Smooth muscle cell (in vitro differentiated cells): Measurements from ENCODE around the gene COLEC12. TPM values are rescaled to one million over a fixed set of nuclear protein-coding genes. Genes with fewer than 3 reads are reported as not detected.

Experiments
- DNase-seq: peaks from one replicate; lab custom pipeline; 2025; ENCODE audit not compliant: unreplicated experiment; lab: John Stamatoyannopoulos, UW
- H2AFZ ChIP-seq: fragments of 200-600 bp; sonication (generic); 2 replicates; pipeline ENCODE4 v1.6.0; 2016; ENCODE audit warnings: antibody characterized with exemption, low read depth, mild to moderate bottlenecking
- H3F3A ChIP-seq: fragments of 200-600 bp; sonication (generic); 2 replicates; pipeline ENCODE4 v1.6.0; 2017; ENCODE audit warnings: antibody characterized with exemption, low read depth
- H3K27ac ChIP-seq: fragments of 200-600 bp; sonication (generic); 2 replicates; pipeline ENCODE4 v1.5.1; 2016; ENCODE audit warnings: low read depth, mild to moderate bottlenecking
- H3K27me3 ChIP-seq: fragments of 200-600 bp; sonication (generic); 2 replicates; pipeline ENCODE4 v1.6.1; 2016; ENCODE audit warnings: low read depth, mild to moderate bottlenecking
- H3K36me3 ChIP-seq: fragments of 200-600 bp; sonication (generic); 2 replicates; pipeline ENCODE4 v1.5.1; 2016; ENCODE audit warnings: low read depth
- H3K4me1 ChIP-seq: fragments of 200-600 bp; sonication (generic); 2 replicates; pipeline ENCODE4 v1.5.1; 2016; ENCODE audit warnings: low read depth
- H3K4me2 ChIP-seq: fragments of 200-600 bp; sonication (generic); 2 replicates; pipeline ENCODE4 v1.6.0; 2016; ENCODE audit warnings: mild to moderate bottlenecking
- H3K4me3 ChIP-seq: fragments of 200-600 bp; sonication (generic); 2 replicates; pipeline ENCODE4 v1.5.1; 2016; ENCODE audit warnings: mild to moderate bottlenecking
- H3K79me2 ChIP-seq: fragments of 200-600 bp; sonication (generic); 2 replicates; pipeline ENCODE4 v1.6.0; 2016; ENCODE audit warnings: low read depth, mild to moderate bottlenecking
- H3K9ac ChIP-seq: fragments of 200-600 bp; sonication (generic); 2 replicates; pipeline ENCODE4 v1.6.0; 2016; ENCODE audit warnings: low read depth
- H3K9me3 ChIP-seq: fragments of 200-600 bp; sonication (generic); replicated peaks from 2 replicates; pipeline ENCODE4 v1.5.1; 2016; ENCODE audit warnings: low read depth
- H4K20me1 ChIP-seq: fragments of 200-600 bp; sonication (generic); 2 replicates; pipeline ENCODE4 v1.6.0; 2016; ENCODE audit warnings: low read depth
- CTCF ChIP-seq: fragments of 200-600 bp; sonication (generic); IDR thresholded peaks from 2 replicates; pipeline ENCODE4 v1.5.1; 2017; ENCODE audit warnings: borderline replicate concordance, mild to moderate bottlenecking, antibody characterized with exemption; ENCODE audit not compliant: insufficient read depth, poor library complexity, severe bottlenecking
- WGBS: methylation state at CpG from one replicate; pipeline ENCODE4 v1.1.7; 2016; ENCODE audit warnings: low lambda C conversion rate; 5-methylcytosine and 5-hydroxymethylcytosine counted together
- polyA plus RNA-seq: library from polyadenylated mRNA; unstranded; fragments of >200 nt; fragmentation: Nextera tagmentation; extraction: Ambion mirVana; gene quantifications from 2 replicates; pipeline ENCODE4 v1.2.1, GENCODE V29; 2016
- total RNA-seq: library from RNA; depleted of rRNA; stranded (reverse); fragments of >200 nt; gene quantifications from 2 replicates; pipeline ENCODE4 v1.2.3, GENCODE V29; 2014

COLEC12 gene
- total and polyA plus RNA-seq, 2 experiments from 2014 or later = 10.8 to 13.7 TPM

- no peak overlapping the region for H3K27ac ChIP-seq
- H4K20me1 ChIP-seq = no peaks in the 10 kb centered on the region
- H3K9ac ChIP-seq = no peak overlapping the region
- no peaks in the 10 kb centered on the region for H3K36me3 ChIP-seq
- H3F3A ChIP-seq = no peaks in the 10 kb centered on the region
- H3K4me3 ChIP-seq = no peak overlapping the region
- no peak overlapping the region for H3K4me2 ChIP-seq
- H2AFZ ChIP-seq = no peak overlapping the region
- no peaks in the 10 kb centered on the region for H3K79me2 ChIP-seq
- H3K9me3 ChIP-seq = no peaks in the 10 kb centered on the region
- DNase-seq = no peak
- H3K27me3 ChIP-seq = no peaks in the 10 kb centered on the region
- 83% methylated on average over 6 of the region's 6 CpGs for WGBS
- TF ChIP-seq CTCF = no peak
- H3K4me1 ChIP-seq = no peaks in the 10 kb centered on the region
Measured at GRCh38 chr18:533995-534601, 33.6 kb upstream of the COLEC12 start.

GRCh38 chr18:532632-533031 lies 32.1 kb upstream of the COLEC12 start:
- H3K79me2 ChIP-seq = no peaks in the 10 kb centered on the region
- H3K27ac ChIP-seq = no peak overlapping the region
- H3K9ac ChIP-seq = no peak overlapping the region
- no peaks in the 10 kb centered on the region for H3K27me3 ChIP-seq
- no peak for DNase-seq
- TF ChIP-seq CTCF = no peak
- H3K36me3 ChIP-seq = no peaks in the 10 kb centered on the region
- no peaks in the 10 kb centered on the region for H4K20me1 ChIP-seq
- peaks cover 3% of the 10 kb centered on the region for H3K4me1 ChIP-seq
- H3F3A ChIP-seq = no peaks in the 10 kb centered on the region
- H3K4me3 ChIP-seq = no peak overlapping the region
- H3K9me3 ChIP-seq = no peaks in the 10 kb centered on the region
- no peak overlapping the region for H2AFZ ChIP-seq
- no peak overlapping the region for H3K4me2 ChIP-seq

DNA sequence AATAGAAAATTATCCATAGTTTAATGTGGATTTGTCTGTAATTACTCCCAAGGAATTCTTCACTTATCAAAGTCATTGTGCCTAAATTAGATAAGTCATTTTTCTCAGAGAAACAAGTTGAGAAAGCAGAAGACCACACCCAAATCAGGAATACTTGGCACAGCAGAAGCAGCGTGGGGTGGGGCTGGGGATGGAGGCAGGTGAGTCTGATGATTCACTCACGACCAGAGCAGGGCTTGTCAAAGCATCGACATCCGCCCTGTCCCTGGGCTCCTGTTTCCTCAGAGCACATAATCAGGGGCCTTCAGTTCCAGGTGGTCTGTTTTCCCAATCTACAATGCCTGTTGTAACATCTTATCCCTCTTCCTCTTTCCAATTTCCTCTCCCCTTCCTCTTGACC lies 31.5 kb upstream of the COLEC12 start:
- no peak for TF ChIP-seq CTCF
- Histone ChIP-seq H2AFZ (no peak overlapping the region), H3K9me3 (no peaks in the 10 kb centered on the region), H3K36me3 (no peaks in the 10 kb centered on the region), H4K20me1 (no peaks in the 10 kb centered on the region), H3K4me2 (no peak overlapping the region), H3K79me2 (no peaks in the 10 kb centered on the region), H3K27me3 (no peaks in the 10 kb centered on the region), H3F3A (no peaks in the 10 kb centered on the region), H3K27ac (no peak overlapping the region), H3K4me3 (no peak overlapping the region), H3K4me1 (peaks cover 10% of the 10 kb centered on the region), H3K9ac (no peak overlapping the region)
- DNase-seq = no peak
- 77% methylated on average over 4 of the region's 4 CpGs for WGBS

GRCh38 chr18:527146-527545 lies 26.6 kb upstream of the COLEC12 start:
- no peaks in the 10 kb centered on the region for H3K27me3 ChIP-seq
- H3K4me1 ChIP-seq = peaks cover 10% of the 10 kb centered on the region
- H2AFZ ChIP-seq = no peak overlapping the region

More at GRCh38 chr18:527146-527545, 26.6 kb upstream of the COLEC12 start:
- WGBS = 6% methylated on average over 1 of the region's 1 CpG
- Histone ChIP-seq H3K4me2 (peak overlapping the region; percentile 68), H3K4me3 (no peak overlapping the region), H3K9ac (no peak overlapping the region), H3K79me2 (no peaks in the 10 kb centered on the region), H3K27ac (no peak overlapping the region), H3K36me3 (no peaks in the 10 kb centered on the region), H3K9me3 (no peaks in the 10 kb centered on the region), H3F3A (no peaks in the 10 kb centered on the region), H4K20me1 (no peaks in the 10 kb centered on the region)
- no peak for DNase-seq
- TF ChIP-seq CTCF = no peak
